Ectodermal cell (in vitro differentiated cells): ENCODE measurements around the gene ANTKMT.

ENCODE experiments used
- H3K27ac ChIP-seq: 2 replicates; pipeline ENCODE4 v1.7.0; 2013; ENCODE audit warnings: mild to moderate bottlenecking, low read depth, low read length; ENCODE audit not compliant: insufficient read depth, poor library complexity, severe bottlenecking
- H3K27me3 ChIP-seq: 2 replicates; pipeline ENCODE4 v1.7.0; 2013; ENCODE audit warnings: mild to moderate bottlenecking, low read length; ENCODE audit not compliant: insufficient read depth, control insufficient read depth, poor library complexity, severe bottlenecking
- H3K36me3 ChIP-seq: one replicate; pipeline ENCODE4 v1.7.0; 2013; ENCODE audit warnings: low read length; ENCODE audit not compliant: control insufficient read depth, insufficient read depth
- H3K4me1 ChIP-seq: one replicate; pipeline ENCODE4 v1.7.0; 2013; ENCODE audit warnings: low read length; ENCODE audit not compliant: control insufficient read depth, insufficient read depth
- H3K4me3 ChIP-seq: 2 replicates; pipeline ENCODE4 v1.7.0; 2013; ENCODE audit warnings: low read depth, low read length, control low read depth; ENCODE audit not compliant: insufficient read depth
- H3K9me3 ChIP-seq: 2 replicates; pipeline ENCODE4 v1.7.0; 2013; ENCODE audit warnings: mild to moderate bottlenecking, low read length, moderate library complexity; ENCODE audit not compliant: control insufficient read depth
- whole genome bisulfite sequencing, 2 experiments: methylation state at CpG; one replicate each; pipeline ENCODE4 v1.1.7; 2013; ENCODE audit warnings: missing lambda C conversion rate in 2 of 2; 5-methylcytosine and 5-hydroxymethylcytosine counted together

Gene ANTKMT

DNA sequence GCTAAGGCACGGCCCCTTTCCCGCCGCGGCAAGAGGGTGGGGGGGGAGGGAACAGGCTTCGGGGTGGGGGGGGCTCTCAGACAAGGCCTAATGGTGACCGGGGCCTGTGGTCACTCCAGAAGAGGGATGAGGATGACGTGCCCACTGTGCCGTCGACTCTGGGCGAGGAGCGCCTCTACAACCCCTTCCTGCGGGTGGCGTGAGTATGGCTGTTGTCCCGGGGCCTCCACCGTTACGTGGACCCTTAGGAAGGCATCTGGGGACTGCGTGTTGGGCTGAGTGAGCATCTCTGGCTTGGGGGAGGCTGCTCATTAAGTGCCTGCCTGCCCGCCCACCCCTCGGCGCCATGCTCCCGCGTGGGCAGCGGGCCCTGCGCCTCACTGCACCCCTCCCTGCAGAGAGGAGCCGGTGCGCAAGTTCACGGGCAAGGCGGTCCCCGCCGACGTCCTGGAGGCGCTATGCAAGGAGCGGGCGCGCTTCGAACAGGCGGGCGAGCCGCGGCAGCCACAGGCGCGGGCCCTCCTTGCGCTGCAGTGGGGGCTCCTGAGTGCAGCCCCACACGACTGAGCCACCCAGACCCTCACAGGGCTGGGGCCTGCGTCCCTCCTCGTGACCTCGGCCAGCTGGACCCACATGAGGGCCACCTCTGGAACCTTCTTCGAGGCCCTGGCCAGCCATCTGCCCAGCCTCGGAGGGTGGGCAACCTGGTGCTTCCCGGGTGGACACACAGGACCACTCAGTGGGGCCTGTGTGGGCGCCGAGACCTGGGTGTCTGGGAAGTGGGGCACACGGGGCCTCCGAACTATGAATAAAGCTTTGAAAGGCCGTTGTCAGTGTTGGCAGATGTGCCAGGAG, 8.2 kb downstream of the ANTKMT start:
- 75 to 76% methylated on average over 55 of the region's 55 CpGs for WGBS, 2 experiments
- H3K4me1 ChIP-seq: peaks cover 11% of the 10 kb centered on the region
- peak overlapping the region; percentile 31 for H3K4me3 ChIP-seq
- H3K27ac ChIP-seq: no peak overlapping the region
- no peaks in the 10 kb centered on the region for H3K36me3 ChIP-seq
- H3K9me3 ChIP-seq: no peaks in the 10 kb centered on the region
- peaks cover 35% of the 10 kb centered on the region for H3K27me3 ChIP-seq

GRCh38 chr16:729768-730665, 9.1 kb downstream of the ANTKMT start:
- no peaks in the 10 kb centered on the region for H3K36me3 ChIP-seq
- no peak overlapping the region for H3K27ac ChIP-seq
- H3K4me3 ChIP-seq: no peak overlapping the region
- H3K4me1 ChIP-seq: peaks cover 11% of the 10 kb centered on the region
- peaks cover 35% of the 10 kb centered on the region for H3K27me3 ChIP-seq
- no peaks in the 10 kb centered on the region for H3K9me3 ChIP-seq
- 94 to 95% methylated on average over 37 of the region's 37 CpGs for WGBS, 2 experiments

DNA sequence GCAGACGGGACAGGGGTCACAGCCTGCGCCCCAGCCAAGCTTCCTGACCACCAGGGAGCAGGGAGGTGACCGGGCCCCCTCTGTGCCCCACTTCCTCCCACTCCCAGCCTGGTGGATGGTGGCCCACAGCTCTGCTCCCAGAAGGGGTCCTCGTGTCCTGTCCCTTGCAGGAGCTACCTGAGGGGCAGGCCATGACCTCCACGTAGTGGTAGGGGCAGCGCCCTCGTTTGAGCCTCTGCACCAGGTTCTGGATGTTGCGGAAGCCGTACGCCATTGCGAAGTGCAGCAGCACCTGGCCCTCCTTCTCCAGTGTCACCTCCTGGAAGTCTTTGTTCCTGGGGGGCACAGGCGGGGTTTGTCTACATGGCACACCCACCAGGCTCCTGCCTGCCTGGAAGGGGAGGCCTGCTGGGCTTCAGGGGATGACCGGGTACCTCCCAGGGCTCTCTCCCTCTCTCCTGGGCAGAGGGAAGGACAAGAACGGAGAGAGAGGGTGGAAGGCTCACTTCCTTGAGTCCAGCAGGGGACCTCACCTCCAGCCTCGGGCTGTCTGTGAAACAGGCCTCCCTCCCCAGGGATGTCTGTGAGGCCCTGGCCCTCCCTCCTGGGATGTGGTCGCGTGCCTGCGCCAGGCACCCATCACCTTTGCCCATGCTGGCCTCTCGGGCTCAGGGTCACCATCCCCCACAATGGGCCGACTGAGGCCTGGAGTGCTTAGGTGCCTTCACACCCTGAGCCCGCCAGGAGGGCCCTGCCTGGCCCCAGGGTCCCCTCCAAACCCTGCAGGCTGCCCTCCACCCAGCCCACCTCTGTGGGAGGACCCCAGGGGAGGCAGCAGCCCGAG, 9.9 kb downstream of the ANTKMT start:
- Histone ChIP-seq H3K27me3 (peaks cover 31% of the 10 kb centered on the region), H3K4me1 (peaks cover 11% of the 10 kb centered on the region), H3K36me3 (no peaks in the 10 kb centered on the region), H3K9me3 (no peaks in the 10 kb centered on the region), H3K4me3 (no peak overlapping the region), H3K27ac (no peak overlapping the region)
- 88 to 91% methylated on average over 22 of the region's 22 CpGs for WGBS, 2 experiments

DNA sequence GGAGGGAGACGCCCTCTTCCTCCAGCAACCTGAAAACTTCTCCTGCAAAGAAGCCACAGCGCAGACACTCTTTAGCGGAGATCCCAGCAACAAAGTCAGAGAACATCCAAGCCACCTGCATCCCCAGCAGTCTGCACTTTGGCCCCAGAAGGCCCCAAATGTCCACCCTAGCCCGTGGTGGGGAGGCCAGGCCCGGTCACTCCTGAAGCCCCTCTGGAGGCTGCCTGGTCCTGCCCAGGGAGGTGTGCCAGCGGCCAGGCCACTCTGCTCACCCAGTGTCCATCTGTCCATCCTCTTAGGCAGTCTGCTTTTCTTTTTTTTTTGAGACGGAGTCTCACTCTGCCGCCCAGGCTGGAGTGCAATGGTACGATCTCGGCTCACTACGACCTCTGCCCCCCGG, 11.4 kb downstream of the ANTKMT start:
- no peaks in the 10 kb centered on the region for H3K9me3 ChIP-seq

DNA sequence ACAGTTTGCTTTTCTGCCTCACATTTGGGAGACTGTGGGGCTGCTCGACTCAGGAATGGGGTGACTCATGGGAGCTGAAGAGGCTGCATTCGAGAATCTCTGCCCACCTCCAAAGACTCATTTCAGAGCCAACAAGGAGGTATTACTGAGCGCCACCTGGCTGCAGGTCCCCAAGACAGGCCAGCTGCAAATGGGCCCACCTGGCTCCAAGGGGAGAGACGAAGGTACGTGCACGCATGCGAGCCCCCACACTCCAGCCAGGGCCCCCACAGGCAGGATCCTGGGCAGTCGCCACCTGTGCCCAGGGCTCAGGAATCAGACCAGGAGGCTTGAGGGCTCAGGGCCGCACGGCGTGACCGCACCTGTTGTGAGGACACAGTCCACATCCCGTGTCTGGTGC, 12.0 kb downstream of the ANTKMT start:
- H3K4me3 ChIP-seq: no peak overlapping the region
- no peaks in the 10 kb centered on the region for H3K36me3 ChIP-seq
- peaks cover 10% of the 10 kb centered on the region for H3K27me3 ChIP-seq
- no peaks in the 10 kb centered on the region for H3K4me1 ChIP-seq
- H3K27ac ChIP-seq: no peak overlapping the region
- 92 to 93% methylated on average over 13 of the region's 13 CpGs for WGBS, 2 experiments
- no peaks in the 10 kb centered on the region for H3K9me3 ChIP-seq

More for the DNA sequence above, 11.4 kb downstream of the ANTKMT start:
- Histone ChIP-seq H3K27me3 (peaks cover 16% of the 10 kb centered on the region), H3K27ac (no peak overlapping the region), H3K36me3 (no peaks in the 10 kb centered on the region), H3K4me1 (peaks cover 5% of the 10 kb centered on the region), H3K4me3 (no peak overlapping the region)
- WGBS, 2 experiments: 93 to 94% methylated on average over 12 of the region's 12 CpGs

- no peak overlapping the region for H3K4me3 ChIP-seq
- no peaks in the 10 kb centered on the region for H3K36me3 ChIP-seq
- H3K4me1 ChIP-seq: no peaks in the 10 kb centered on the region
- no peaks in the 10 kb centered on the region for H3K9me3 ChIP-seq
- H3K27me3 ChIP-seq: peaks cover 4% of the 10 kb centered on the region
- 87 to 89% methylated on average over 34 of the region's 34 CpGs for WGBS, 2 experiments
- H3K27ac ChIP-seq: no peak overlapping the region
These were observed 12.6 kb downstream of the ANTKMT start for GRCh38 chr16:733382-734207.

GRCh38 chr16:734208-734980, 13.4 kb downstream of the ANTKMT start:
- H3K9me3 ChIP-seq: no peaks in the 10 kb centered on the region
- H3K4me1 ChIP-seq: no peaks in the 10 kb centered on the region
- H3K4me3 ChIP-seq: no peak overlapping the region
- no peaks in the 10 kb centered on the region for H3K27me3 ChIP-seq
- H3K27ac ChIP-seq: no peak overlapping the region
- WGBS, 2 experiments: 94 to 95% methylated on average over 49 of the region's 49 CpGs
- H3K36me3 ChIP-seq: no peaks in the 10 kb centered on the region

DNA sequence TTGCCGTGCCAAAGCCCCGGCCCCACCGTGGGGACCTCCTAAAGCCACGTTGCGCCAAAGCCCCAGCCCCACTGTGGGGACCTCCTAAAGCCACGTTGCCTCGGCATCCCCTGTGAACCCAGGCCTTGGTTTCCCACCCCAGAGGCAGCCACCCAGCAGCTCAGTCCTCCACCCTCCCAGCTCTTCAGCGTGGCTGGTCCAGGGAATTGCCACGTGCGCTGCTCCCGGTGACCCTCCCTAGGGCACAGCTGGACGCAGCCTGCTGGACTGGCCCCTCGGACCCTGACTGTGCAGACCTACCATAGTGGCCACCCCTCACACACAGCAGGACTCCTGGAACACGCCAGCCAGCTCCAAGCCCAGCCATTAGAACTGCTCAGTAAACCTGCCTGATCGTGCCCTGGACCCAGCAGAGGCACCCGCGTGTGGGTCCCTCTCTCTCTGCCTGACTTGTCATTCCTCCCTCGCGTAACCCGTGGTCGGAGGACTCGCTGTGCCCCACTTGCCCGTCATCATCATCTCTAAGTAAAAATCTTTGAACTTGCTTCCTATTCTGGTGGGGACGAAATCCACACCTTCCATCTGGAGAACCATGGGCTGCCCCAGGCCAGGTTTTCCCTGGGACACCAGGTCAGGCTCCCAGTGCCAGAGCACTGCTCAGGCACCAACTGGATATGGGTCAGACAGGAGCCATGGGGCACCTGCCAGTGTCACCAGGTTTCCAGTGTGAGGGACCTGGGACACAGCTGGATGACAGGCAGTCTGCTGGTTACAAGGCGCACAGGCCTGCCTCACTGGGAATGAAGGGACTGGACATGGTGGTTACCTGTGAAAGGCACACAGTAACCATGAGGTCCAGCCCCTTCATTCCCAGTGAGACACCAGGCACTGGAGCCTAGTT, 14.3 kb downstream of the ANTKMT start:
- Histone ChIP-seq H3K36me3 (no peaks in the 10 kb centered on the region), H3K4me3 (no peak overlapping the region), H3K9me3 (no peaks in the 10 kb centered on the region), H3K27me3 (no peaks in the 10 kb centered on the region), H3K4me1 (peaks cover 7% of the 10 kb centered on the region), H3K27ac (no peak overlapping the region)
- 94 to 95% methylated on average over 25 of the region's 25 CpGs for WGBS, 2 experiments
